ENCODE results near the gene THUMPD3. TPM values are rescaled to one million over a fixed set of nuclear protein-coding genes. Genes with fewer than 3 reads are reported as not detected.

Gene THUMPD3
- total and polyA plus RNA-seq, 9 of the 15 experiments (the other 6 are each of a cell fraction or from before 2014, with no cell fraction given): 58.3 to 132 (median 113) TPM

DNA sequence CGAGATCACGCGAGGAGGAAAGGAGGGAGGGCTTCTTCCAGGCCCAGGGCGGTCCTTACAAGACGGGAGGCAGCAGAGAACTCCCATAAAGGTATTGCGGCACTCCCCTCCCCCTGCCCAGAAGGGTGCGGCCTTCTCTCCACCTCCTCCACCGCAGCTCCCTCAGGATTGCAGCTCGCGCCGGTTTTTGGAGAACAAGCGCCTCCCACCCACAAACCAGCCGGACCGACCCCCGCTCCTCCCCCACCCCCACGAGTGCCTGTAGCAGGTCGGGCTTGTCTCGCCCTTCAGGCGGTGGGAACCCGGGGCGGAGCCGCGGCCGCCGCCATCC lies 33.4 kb downstream of the THUMPD3 start (continued):
- TF ChIP-seq ZBTB9 (CRISPR knock-in tag; IDR thresholded peaks at IDR 0.05) (0 out of 2 replicates have a peak, but pooled peaks have one; percentile 17), VEZF1 (CRISPR knock-in tag; IDR thresholded peaks at IDR 0.05) (no peak), DLX4 (CRISPR knock-in tag; IDR thresholded peaks at IDR 0.05) (no peak), BHLHE40 (IDR thresholded peaks at IDR 0.05; ENCODE audit: low read length) (peak; percentile 94), ETS1 (conservative IDR thresholded peaks at IDR 0.05; ENCODE audit: control insufficient read depth, low read depth, low read length) (peak; percentile 89), ZNF133 (CRISPR knock-in tag; IDR thresholded peaks at IDR 0.05) (0 out of 2 replicates have a peak, but pooled peaks have one; percentile 25), E2F8 (IDR thresholded peaks at IDR 0.05; ENCODE audit: low read depth, partially characterized antibody) (peak; percentile 39), CGGBP1 (CRISPR knock-in tag; IDR thresholded peaks at IDR 0.05) (0 out of 2 replicates have a peak, but pooled peaks have one; percentile 49), BCLAF1 (IDR thresholded peaks at IDR 0.05; ENCODE audit: borderline replicate concordance in 1 of 2, control insufficient read depth in 1 of 2, low read depth in 2 of 2, low read length in 1 of 2) (0 out of 4 replicates have a peak, but pooled peaks of 1 of the 2 experiments have one; percentile 75)
